Spleen (tissue), 11 donors: ENCODE data around the gene PITPNC1. TPM values are rescaled to one million over a fixed set of nuclear protein-coding genes. Genes with fewer than 3 reads are reported as not detected.

Experiments
- DNase-seq: peaks from one replicate; pipeline ENCODE4 v3.0.0-alpha.2; 2020
- H3K27ac ChIP-seq, 8 donors: fragments of 200-600 bp; sonication (generic) in 7 of 8; 1 replicate in 4 of 8; 2 replicates in 4 of 8; pipeline versions ENCODE4 v1.5.0 to v1.8.0; 2016 to 2021; ENCODE audit warnings: inconsistent platforms in 4 of 8, mild to moderate bottlenecking in 4 of 8, moderate library complexity in 1 of 8
- H3K27me3 ChIP-seq, 7 donors: fragments of 200-600 bp; sonication (generic) in 6 of 7; replicated peaks in 1 of 7; 1 replicate in 4 of 7; 2 replicates in 3 of 7; pipeline versions ENCODE4 v1.5.0 to v1.8.0; 2016 to 2021; ENCODE audit warnings: inconsistent platforms in 3 of 7, mild to moderate bottlenecking in 1 of 7
- H3K36me3 ChIP-seq, 6 donors: fragments of 200-600 bp; sonication (generic) in 5 of 6; 1 replicate in 4 of 6; 2 replicates in 2 of 6; pipeline versions ENCODE4 v1.5.0 to v1.8.0; 2016 to 2021; ENCODE audit warnings: inconsistent platforms in 2 of 6
- H3K4me1 ChIP-seq, 6 donors: fragments of 200-600 bp; sonication (generic) in 5 of 6; 1 replicate in 3 of 6; 2 replicates in 3 of 6; pipeline versions ENCODE4 v1.5.0 to v1.8.0; 2016 to 2021; ENCODE audit warnings: inconsistent platforms in 3 of 6
- H3K4me3 ChIP-seq, 8 donors: fragments of 200-600 bp; sonication (generic) in 7 of 8; 1 replicate in 4 of 8; 2 replicates in 4 of 8; pipeline versions ENCODE4 v1.5.0 to v1.8.0; 2016 to 2021; ENCODE audit warnings: inconsistent platforms in 4 of 8, mild to moderate bottlenecking in 4 of 8, moderate library complexity in 2 of 8
- H3K9me3 ChIP-seq, 8 donors: fragments of 200-600 bp; sonication (generic) in 7 of 8; 1 replicate in 4 of 8; 2 replicates in 4 of 8; pipeline versions ENCODE4 v1.5.0 to v1.8.0; 2016 to 2021; ENCODE audit warnings: inconsistent platforms in 4 of 8
- POLR2A ChIP-seq, 3 donors: fragments of 450-650 bp; IDR thresholded peaks; one replicate each; pipeline ENCODE4 v1.5.1; 2017; ENCODE audit warnings: antibody characterized with exemption in 3 of 3, mild to moderate bottlenecking in 1 of 3
- POLR2AphosphoS5 ChIP-seq, 3 donors: sonication (generic); formaldehyde crosslinking; IDR thresholded peaks; one replicate each; pipeline ENCODE4 v1.5.1; 2017; ENCODE audit warnings: antibody characterized with exemption in 3 of 3
- WGBS, 5 donors: extraction: QIAGEN DNeasy Blood & Tissue Kit in 3 of 5; methylation state at CpG; one replicate each; pipeline versions ENCODE4 v1.1.5 to v1.1.7; 2013 to 2018; 5-methylcytosine and 5-hydroxymethylcytosine counted together
- intact Hi-C: fragments of 100-400 bp; cut with DNase I; formaldehyde crosslinking; loops from one replicate; pipeline ENCODE4 v1.15.0; 2023; ENCODE audit warnings: low total_unique reads
- polyA plus RNA-seq, 3 donors: library from polyadenylated mRNA; stranded (reverse); fragments of 200-250 nt; gene quantifications; one replicate each; pipeline ENCODE4 v1.2.1, GENCODE V29; 2013
- total RNA-seq, 7 donors: library from RNA; depleted of rRNA in 3 of 7; stranded (reverse); fragments of >200 nt in 3 of 7; fragmentation: NEBNext Ultra II Directional in 4 of 7; extraction: Animal tissue kit (Norgen Biotek cat#: 25700) in 4 of 7; gene quantifications; one replicate each; pipeline versions ENCODE4 v1.1.0 to v1.2.1, GENCODE V29; 2016 to 2021
- TF ChIP-seq, protein P1 (sequence below), 11 experiments: fragments of 200-600 bp in 7 of 11; fragments of 450-650 bp in 4 of 11; sonication (generic) in 4 of 11; IDR thresholded peaks in 8 of 11; conservative IDR thresholded peaks in 3 of 11; 1 replicate in 7 of 11; 2 replicates in 4 of 11; pipeline versions ENCODE4 v1.4.0 to v1.8.0; 2016 to 2021; ENCODE audit warnings: antibody characterized with exemption in 11 of 11, inconsistent platforms in 4 of 11, mild to moderate bottlenecking in 1 of 11
- donor health status: healthy with polysubstance abuse.
- donor health status: DM: no; HTN: no; CAD: no; lungs with moderate emphysema.
- donor health status: DM: no; HTN: no; CAD: no.
- donor health status: Bipolar disorder and iron deficiency.
- donor health status: healthy.
- donor health status: DM: no; HTN: no; CAD: no.
- donor health status: DM: yes; HTN: yes; CAD: no.

Gene PITPNC1
- total and polyA plus RNA-seq, 10 donors, result 5.8 to 33.8 (median 18.8) TPM

- peaks cover 0 to 10% (median 4%) of the 10 kb centered on the region in 8 donors for H3K9me3 ChIP-seq
- peaks cover 0 to 49% (median 11%) of the 10 kb centered on the region in 6 donors for H3K36me3 ChIP-seq
- peaks cover 0 to 6% (median 0%) of the 10 kb centered on the region in 6 donors for H3K4me1 ChIP-seq
- no peak for DNase-seq
- no peak for TF ChIP-seq POLR2AphosphoS5 (IDR thresholded peaks at IDR 0.05)
- no peak for TF ChIP-seq POLR2A (IDR thresholded peaks at IDR 0.05)
- TF ChIP-seq, protein P1, sequence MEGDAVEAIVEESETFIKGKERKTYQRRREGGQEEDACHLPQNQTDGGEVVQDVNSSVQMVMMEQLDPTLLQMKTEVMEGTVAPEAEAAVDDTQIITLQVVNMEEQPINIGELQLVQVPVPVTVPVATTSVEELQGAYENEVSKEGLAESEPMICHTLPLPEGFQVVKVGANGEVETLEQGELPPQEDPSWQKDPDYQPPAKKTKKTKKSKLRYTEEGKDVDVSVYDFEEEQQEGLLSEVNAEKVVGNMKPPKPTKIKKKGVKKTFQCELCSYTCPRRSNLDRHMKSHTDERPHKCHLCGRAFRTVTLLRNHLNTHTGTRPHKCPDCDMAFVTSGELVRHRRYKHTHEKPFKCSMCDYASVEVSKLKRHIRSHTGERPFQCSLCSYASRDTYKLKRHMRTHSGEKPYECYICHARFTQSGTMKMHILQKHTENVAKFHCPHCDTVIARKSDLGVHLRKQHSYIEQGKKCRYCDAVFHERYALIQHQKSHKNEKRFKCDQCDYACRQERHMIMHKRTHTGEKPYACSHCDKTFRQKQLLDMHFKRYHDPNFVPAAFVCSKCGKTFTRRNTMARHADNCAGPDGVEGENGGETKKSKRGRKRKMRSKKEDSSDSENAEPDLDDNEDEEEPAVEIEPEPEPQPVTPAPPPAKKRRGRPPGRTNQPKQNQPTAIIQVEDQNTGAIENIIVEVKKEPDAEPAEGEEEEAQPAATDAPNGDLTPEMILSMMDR (IDR thresholded peaks at IDR 0.05 in 8 of 11, conservative IDR thresholded peaks at IDR 0.05 in 3 of 11), result no peak
- no peak overlapping the region for H3K4me3 ChIP-seq
- no peaks in the 10 kb centered on the region for H3K27me3 ChIP-seq
- intact Hi-C loops, result no loop called here
- H3K27ac ChIP-seq, result no peak overlapping the region
- 94 to 96% (median 94%) methylated on average over 8 of the region's 8 CpGs for WGBS, 5 donors
Measured at GRCh38 chr17:67632141-67632540, 255.1 kb downstream of the PITPNC1 start.

DNA sequence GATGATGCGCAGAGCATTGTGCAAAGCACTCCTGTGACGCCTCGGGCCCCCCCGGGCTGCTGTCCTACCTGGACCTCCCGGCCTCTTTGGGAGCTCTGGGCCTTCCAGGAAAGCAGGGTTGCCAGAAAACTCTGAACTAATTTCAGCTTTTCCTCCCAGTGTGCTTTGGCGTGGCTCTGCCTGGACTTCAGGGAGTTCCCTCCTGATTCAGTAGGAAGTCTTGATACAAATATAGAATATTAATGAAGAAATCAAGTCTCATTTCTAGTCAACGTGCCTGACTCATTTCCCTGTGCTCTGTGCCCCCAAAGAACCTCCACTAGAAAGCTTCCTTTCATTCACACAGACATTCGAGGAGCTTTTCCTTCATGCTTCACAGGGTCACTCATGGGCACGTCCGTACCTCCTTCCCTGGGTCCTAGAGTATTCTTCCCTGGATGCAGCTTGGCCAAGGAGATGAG is 256.7 kb downstream of the PITPNC1 start:
- Histone ChIP-seq H3K27me3 (no peaks in the 10 kb centered on the region), H3K4me3 (no peak overlapping the region), H3K36me3 (peaks cover 0 to 59% (median 11%) of the 10 kb centered on the region in 6 donors), H3K27ac (no peak overlapping the region), H3K4me1 (peaks cover 0 to 6% (median 0%) of the 10 kb centered on the region in 6 donors), H3K9me3 (no peaks in the 10 kb centered on the region)
- TF ChIP-seq POLR2AphosphoS5 (IDR thresholded peaks at IDR 0.05), result no peak
- TF ChIP-seq, protein P1 (IDR thresholded peaks at IDR 0.05 in 8 of 11, conservative IDR thresholded peaks at IDR 0.05 in 3 of 11), result no peak
- no peak for TF ChIP-seq POLR2A (IDR thresholded peaks at IDR 0.05)
- intact Hi-C loops, result no loop called here
- no peak for DNase-seq
- WGBS, 5 donors, result 67 to 83% (median 78%) methylated on average over 10 of the region's 10 CpGs

GRCh38 chr17:67635681-67636080 is 258.6 kb downstream of the PITPNC1 start:
- Histone ChIP-seq H3K9me3 (no peaks in the 10 kb centered on the region), H3K27me3 (no peaks in the 10 kb centered on the region), H3K4me3 (no peak overlapping the region), H3K36me3 (peaks cover 0 to 59% (median 11%) of the 10 kb centered on the region in 6 donors), H3K4me1 (no peaks in the 10 kb centered on the region), H3K27ac (no peak overlapping the region)
- no peak for DNase-seq
- intact Hi-C loops, result no loop called here
- TF ChIP-seq, protein P1 (IDR thresholded peaks at IDR 0.05 in 8 of 11, conservative IDR thresholded peaks at IDR 0.05 in 3 of 11), result no peak
- TF ChIP-seq POLR2AphosphoS5 (IDR thresholded peaks at IDR 0.05), result no peak
- WGBS, 5 donors, result 94 to 97% (median 95%) methylated on average over 7 of the region's 7 CpGs

DNA sequence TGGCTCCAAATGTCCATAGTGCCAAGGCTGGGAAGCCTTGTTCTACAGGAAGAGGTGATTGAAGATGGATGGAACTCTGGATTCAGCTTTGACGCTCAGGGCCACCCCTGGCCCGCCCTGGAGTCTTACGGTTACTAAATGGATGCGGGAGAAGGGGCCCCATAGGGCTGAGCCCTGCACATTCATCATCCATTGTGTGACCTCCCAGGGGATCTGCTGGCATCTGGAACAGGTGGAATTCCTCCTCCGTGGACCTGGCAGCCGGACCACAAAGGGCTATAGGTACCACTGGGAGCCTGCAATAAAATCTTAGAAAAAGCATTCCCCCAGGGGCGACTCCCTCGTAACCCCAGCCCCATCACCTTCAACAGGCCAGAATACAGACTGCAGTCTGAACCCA is 259.2 kb downstream of the PITPNC1 start:
- Histone ChIP-seq H3K9me3 (no peaks in the 10 kb centered on the region), H3K27ac (no peak overlapping the region), H3K36me3 (peaks cover 0 to 59% (median 11%) of the 10 kb centered on the region in 6 donors), H3K4me1 (no peaks in the 10 kb centered on the region), H3K4me3 (no peak overlapping the region), H3K27me3 (no peaks in the 10 kb centered on the region)
- 95 to 97% (median 96%) methylated on average over 8 of the region's 8 CpGs for WGBS, 5 donors
- intact Hi-C loops, result no loop called here
- TF ChIP-seq POLR2AphosphoS5 (IDR thresholded peaks at IDR 0.05) (no peak), POLR2A (IDR thresholded peaks at IDR 0.05) (no peak)
- TF ChIP-seq, protein P1 (IDR thresholded peaks at IDR 0.05 in 8 of 11, conservative IDR thresholded peaks at IDR 0.05 in 3 of 11), result no peak
- DNase-seq, result no peak
